Liver (tissue), 3 donors: Measurements from ENCODE around the gene NXPH2.

Source experiments
- FOXA1 ChIP-seq: IDR thresholded peaks from 2 replicates; pipeline ENCODE4 v1.6.1; 2016; ENCODE audit warnings: antibody characterized with exemption
- HNF4G ChIP-seq: IDR thresholded peaks from 2 replicates; pipeline ENCODE4 v1.6.1; 2016; ENCODE audit warnings: antibody characterized with exemption
- JUND ChIP-seq, 2 donors: IDR thresholded peaks; 2 replicates each; pipeline ENCODE4 v1.6.1; 2016; ENCODE audit warnings: antibody characterized with exemption in 2 of 2
- MAX ChIP-seq: IDR thresholded peaks from 2 replicates; pipeline ENCODE4 v1.6.1; 2016; ENCODE audit warnings: antibody characterized with exemption
- RAD21 ChIP-seq, 2 donors: IDR thresholded peaks; 2 replicates each; pipeline ENCODE4 v1.6.1; 2016; ENCODE audit warnings: antibody characterized with exemption in 2 of 2, mild to moderate bottlenecking in 2 of 2
- SP1 ChIP-seq: IDR thresholded peaks from 2 replicates; pipeline ENCODE4 v1.6.1; 2018; ENCODE audit warnings: antibody characterized with exemption, mild to moderate bottlenecking
- TAF1 ChIP-seq: conservative IDR thresholded peaks from 2 replicates; pipeline ENCODE4 v1.6.1; 2016; ENCODE audit warnings: antibody characterized with exemption, mild to moderate bottlenecking
- TF ChIP-seq, protein P1 (sequence below): fragments of 150-350 bp; IDR thresholded peaks from 2 replicates; pipeline ENCODE4 v1.5.1; 2017; ENCODE audit warnings: improper control_type of control experiment, low read depth, low read length; ENCODE audit not compliant: missing input control
- TF ChIP-seq, protein P2 (sequence below): IDR thresholded peaks from 2 replicates; pipeline ENCODE4 v1.6.1; 2016; ENCODE audit warnings: antibody characterized with exemption
- donor health status: healthy.
- donor health status: healthy.

- no peak for TF ChIP-seq SP1
- no peak for TF ChIP-seq MAX
- TF ChIP-seq, protein P1, sequence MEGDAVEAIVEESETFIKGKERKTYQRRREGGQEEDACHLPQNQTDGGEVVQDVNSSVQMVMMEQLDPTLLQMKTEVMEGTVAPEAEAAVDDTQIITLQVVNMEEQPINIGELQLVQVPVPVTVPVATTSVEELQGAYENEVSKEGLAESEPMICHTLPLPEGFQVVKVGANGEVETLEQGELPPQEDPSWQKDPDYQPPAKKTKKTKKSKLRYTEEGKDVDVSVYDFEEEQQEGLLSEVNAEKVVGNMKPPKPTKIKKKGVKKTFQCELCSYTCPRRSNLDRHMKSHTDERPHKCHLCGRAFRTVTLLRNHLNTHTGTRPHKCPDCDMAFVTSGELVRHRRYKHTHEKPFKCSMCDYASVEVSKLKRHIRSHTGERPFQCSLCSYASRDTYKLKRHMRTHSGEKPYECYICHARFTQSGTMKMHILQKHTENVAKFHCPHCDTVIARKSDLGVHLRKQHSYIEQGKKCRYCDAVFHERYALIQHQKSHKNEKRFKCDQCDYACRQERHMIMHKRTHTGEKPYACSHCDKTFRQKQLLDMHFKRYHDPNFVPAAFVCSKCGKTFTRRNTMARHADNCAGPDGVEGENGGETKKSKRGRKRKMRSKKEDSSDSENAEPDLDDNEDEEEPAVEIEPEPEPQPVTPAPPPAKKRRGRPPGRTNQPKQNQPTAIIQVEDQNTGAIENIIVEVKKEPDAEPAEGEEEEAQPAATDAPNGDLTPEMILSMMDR, result no peak
- TF ChIP-seq, protein P2, sequence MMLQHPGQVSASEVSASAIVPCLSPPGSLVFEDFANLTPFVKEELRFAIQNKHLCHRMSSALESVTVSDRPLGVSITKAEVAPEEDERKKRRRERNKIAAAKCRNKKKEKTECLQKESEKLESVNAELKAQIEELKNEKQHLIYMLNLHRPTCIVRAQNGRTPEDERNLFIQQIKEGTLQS, result no peak
- no peak for TF ChIP-seq TAF1
- no peak for TF ChIP-seq HNF4G
- TF ChIP-seq JUND (IDR thresholded peaks at IDR 0.05), result no peak
- no peak for TF ChIP-seq FOXA1
- TF ChIP-seq RAD21 (IDR thresholded peaks at IDR 0.05), result no peak
These were observed 130.6 kb downstream of the NXPH2 start for GRCh38 chr2:138649571-138649970.
